ENCODE data around the gene WDR74.

Gene WDR74

DNA sequence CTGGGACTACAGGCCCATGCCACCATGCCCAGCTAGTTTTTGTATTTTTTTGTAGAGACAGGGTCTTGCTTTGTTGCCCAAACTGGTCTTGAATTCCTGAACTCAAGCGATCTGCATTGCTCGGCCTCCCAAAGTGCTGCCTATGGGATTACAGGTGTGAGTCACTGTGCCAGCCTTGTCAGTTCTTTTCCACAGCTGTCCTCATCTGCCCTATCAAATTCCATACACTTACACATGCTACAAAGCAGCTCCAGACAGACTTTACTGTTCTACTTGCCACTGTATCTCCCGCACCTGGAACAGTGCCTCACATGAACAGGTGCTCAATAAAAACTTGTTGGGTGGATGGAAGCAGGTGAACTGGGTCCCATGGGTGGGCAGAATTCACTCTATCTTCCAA is 15.7 kb downstream of the WDR74 start:
- TF ChIP-seq POLR2AphosphoS5 (IDR thresholded peaks at IDR 0.05; ENCODE audit: low read depth, low read length) (no peak), POU2F2 (IDR thresholded peaks at IDR 0.05; ENCODE audit: low read depth, low read length) (no peak), POLR2A (IDR thresholded peaks at IDR 0.05; ENCODE audit: low read depth, low read length) (no peak), PAX5 (IDR thresholded peaks at IDR 0.05; ENCODE audit: insufficient read depth, low read length, severe bottlenecking) (no peak), SPI1 (IDR thresholded peaks at IDR 0.05; ENCODE audit: low read depth, low read length) (no peak), TAF1 (IDR thresholded peaks at IDR 0.05; ENCODE audit: low read depth, low read length) (no peak)
- DNase-seq (ENCODE audit: insufficient read length, low spot score), result no peak

DNA sequence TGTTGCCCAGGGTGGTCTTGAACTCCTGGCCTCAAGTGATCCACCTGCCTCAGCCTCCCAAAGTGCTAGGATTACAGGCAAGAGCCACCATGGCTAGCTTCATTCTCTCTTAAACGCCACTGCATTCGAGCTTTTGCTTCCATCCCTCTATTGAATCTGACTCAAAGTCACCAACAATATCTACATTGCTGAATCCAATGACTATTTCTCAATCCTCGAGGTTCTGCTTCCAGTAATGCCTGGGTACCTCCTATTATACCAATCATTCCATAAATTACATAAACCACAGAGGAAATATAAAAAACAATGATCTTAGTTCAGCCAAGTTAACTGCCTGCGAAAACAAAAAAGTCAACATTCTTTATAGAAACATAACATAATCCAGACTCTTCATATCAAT is 22.3 kb downstream of the WDR74 start:
- no peak for DNase-seq (ENCODE audit: insufficient read length, low spot score)
- TF ChIP-seq POU2F2 (IDR thresholded peaks at IDR 0.05; ENCODE audit: low read depth, low read length), result no peak
- no peak for TF ChIP-seq TAF1 (IDR thresholded peaks at IDR 0.05; ENCODE audit: low read depth, low read length)
- no peak for TF ChIP-seq SPI1 (IDR thresholded peaks at IDR 0.05; ENCODE audit: low read depth, low read length)
- TF ChIP-seq POLR2AphosphoS5 (IDR thresholded peaks at IDR 0.05; ENCODE audit: low read depth, low read length), result no peak
- TF ChIP-seq POLR2A (IDR thresholded peaks at IDR 0.05; ENCODE audit: low read depth, low read length), result no peak
- TF ChIP-seq PAX5 (IDR thresholded peaks at IDR 0.05; ENCODE audit: insufficient read depth, low read length, severe bottlenecking), result no peak
- no peak for FAIRE-seq

More for the DNA sequence above, 15.7 kb downstream of the WDR74 start:
- FAIRE-seq, result no peak

DNA sequence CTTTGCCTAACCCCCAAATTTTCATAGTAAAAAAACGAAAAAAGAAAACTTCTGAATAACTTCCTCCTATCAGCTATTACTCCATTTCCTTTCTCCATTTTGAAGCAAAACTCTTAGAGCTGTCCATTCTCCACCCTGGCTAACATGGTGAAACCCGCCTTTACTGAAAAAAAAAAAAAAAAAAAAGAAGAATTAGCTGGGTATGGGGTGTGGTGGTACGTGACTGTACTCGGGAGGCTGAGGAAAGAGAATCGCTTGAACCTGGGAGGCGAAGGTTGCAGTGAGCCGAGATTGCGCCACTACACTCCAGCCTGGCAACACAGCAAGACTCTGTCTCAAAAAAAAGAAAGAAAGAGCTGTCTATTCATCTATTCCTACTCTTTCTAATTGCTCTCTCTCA is 22.8 kb downstream of the WDR74 start:
- no peak for DNase-seq (ENCODE audit: insufficient read length, low spot score)
- no peak for FAIRE-seq
- TF ChIP-seq TAF1 (IDR thresholded peaks at IDR 0.05; ENCODE audit: low read depth, low read length) (no peak), PAX5 (IDR thresholded peaks at IDR 0.05; ENCODE audit: insufficient read depth, low read length, severe bottlenecking) (no peak), POLR2A (IDR thresholded peaks at IDR 0.05; ENCODE audit: low read depth, low read length) (no peak), POLR2AphosphoS5 (IDR thresholded peaks at IDR 0.05; ENCODE audit: low read depth, low read length) (no peak), SPI1 (IDR thresholded peaks at IDR 0.05; ENCODE audit: low read depth, low read length) (no peak), POU2F2 (IDR thresholded peaks at IDR 0.05; ENCODE audit: low read depth, low read length) (no peak)

- no peak for DNase-seq (ENCODE audit: insufficient read length, low spot score)
- no peak for TF ChIP-seq PAX5 (IDR thresholded peaks at IDR 0.05; ENCODE audit: insufficient read depth, low read length, severe bottlenecking)
- no peak for TF ChIP-seq SPI1 (IDR thresholded peaks at IDR 0.05; ENCODE audit: low read depth, low read length)
- no peak for TF ChIP-seq POU2F2 (IDR thresholded peaks at IDR 0.05; ENCODE audit: low read depth, low read length)
- no peak for TF ChIP-seq TAF1 (IDR thresholded peaks at IDR 0.05; ENCODE audit: low read depth, low read length)
- TF ChIP-seq POLR2A (IDR thresholded peaks at IDR 0.05; ENCODE audit: low read depth, low read length), result no peak
- TF ChIP-seq POLR2AphosphoS5 (IDR thresholded peaks at IDR 0.05; ENCODE audit: low read depth, low read length), result no peak
- FAIRE-seq, result no peak
These were observed 27.7 kb downstream of the WDR74 start for GRCh38 chr11:62811659-62812058.

DNA sequence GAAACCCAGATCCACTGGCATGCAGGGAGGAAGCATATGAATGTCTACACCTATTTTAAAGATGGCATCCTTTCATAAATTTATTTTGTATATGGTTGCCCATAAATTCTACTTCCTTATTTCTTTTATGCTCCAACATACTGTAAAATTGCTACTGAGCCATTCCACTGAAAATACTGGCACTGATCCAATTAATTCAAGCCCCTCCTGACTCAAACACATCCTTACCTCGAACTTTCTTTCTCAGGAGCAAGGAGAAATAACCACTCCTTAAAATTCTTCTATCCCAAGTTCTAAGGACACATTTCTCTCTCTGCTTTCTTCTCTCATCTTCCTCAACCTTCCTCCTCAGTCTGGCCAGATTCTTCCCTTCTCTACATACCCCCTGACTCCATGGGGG is 28.6 kb downstream of the WDR74 start:
- DNase-seq (ENCODE audit: insufficient read length, low spot score) (no peak), FAIRE-seq (no peak)
- 0 out of 2 replicates have a peak, but pooled peaks have one; percentile 29 for TF ChIP-seq POLR2A (IDR thresholded peaks at IDR 0.05; ENCODE audit: low read depth, low read length)
- TF ChIP-seq TAF1 (IDR thresholded peaks at IDR 0.05; ENCODE audit: low read depth, low read length), result no peak

DNA sequence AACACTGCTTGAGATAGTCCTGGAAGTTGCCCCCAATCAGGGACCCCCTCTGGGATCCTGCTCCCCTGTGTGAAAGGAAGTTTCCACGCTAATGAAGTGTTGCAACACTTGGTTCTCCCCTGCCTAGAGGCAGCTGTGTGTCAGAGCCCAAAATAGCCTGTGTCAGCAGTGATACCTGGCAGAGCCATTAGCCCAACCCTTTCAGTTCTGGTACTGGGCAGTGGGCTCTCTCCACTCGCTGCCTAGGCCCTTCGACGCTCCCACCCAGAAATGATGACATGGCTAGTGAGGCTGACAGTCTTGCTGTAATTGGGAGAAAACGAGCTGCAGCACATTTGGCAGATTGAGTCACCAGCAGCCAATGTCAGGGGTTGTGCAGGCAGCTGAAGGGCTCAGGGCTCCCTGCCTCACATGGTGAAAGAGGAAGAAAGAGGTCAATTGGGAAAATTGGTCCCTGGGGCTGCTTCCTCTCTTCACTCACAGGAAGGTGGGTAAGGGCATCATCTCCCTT is 32.7 kb downstream of the WDR74 start:
- TF ChIP-seq PAX5 (IDR thresholded peaks at IDR 0.05; ENCODE audit: insufficient read depth, low read length, severe bottlenecking) (no peak), SPI1 (IDR thresholded peaks at IDR 0.05; ENCODE audit: low read depth, low read length) (no peak), POU2F2 (IDR thresholded peaks at IDR 0.05; ENCODE audit: low read depth, low read length) (no peak), TAF1 (IDR thresholded peaks at IDR 0.05; ENCODE audit: low read depth, low read length) (no peak), POLR2A (IDR thresholded peaks at IDR 0.05; ENCODE audit: low read depth, low read length) (no peak), POLR2AphosphoS5 (IDR thresholded peaks at IDR 0.05; ENCODE audit: low read depth, low read length) (no peak)
- no peak for DNase-seq (ENCODE audit: insufficient read length, low spot score)
- no peak for FAIRE-seq

DNA sequence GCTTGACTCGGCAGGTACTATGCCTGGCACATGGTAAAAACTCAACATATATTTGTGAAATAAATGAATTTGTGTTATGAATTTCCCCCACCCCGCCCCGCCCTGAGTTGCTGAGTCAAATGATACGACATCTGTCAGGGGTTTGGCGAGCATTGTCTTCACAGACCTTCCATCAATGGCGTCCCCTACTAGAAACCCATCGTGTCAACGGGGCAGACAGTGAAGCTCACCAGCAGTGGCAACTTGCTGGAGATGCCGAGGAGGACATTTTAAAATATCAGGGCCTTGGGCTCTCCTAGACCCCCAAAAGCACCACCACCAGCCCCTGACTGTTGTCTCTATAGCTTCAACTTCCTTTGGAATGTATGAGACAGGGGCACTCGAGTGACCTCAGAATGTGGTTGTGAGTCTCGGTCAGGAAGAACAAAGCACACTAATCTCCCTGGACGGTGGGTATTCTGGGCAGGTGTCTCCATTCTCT is 33.4 kb downstream of the WDR74 start:
- FAIRE-seq, result peak; percentile 75
- TF ChIP-seq POLR2AphosphoS5 (IDR thresholded peaks at IDR 0.05; ENCODE audit: low read depth, low read length) (no peak), TAF1 (IDR thresholded peaks at IDR 0.05; ENCODE audit: low read depth, low read length) (no peak), POU2F2 (IDR thresholded peaks at IDR 0.05; ENCODE audit: low read depth, low read length) (no peak), SPI1 (IDR thresholded peaks at IDR 0.05; ENCODE audit: low read depth, low read length) (no peak), POLR2A (IDR thresholded peaks at IDR 0.05; ENCODE audit: low read depth, low read length) (no peak), PAX5 (IDR thresholded peaks at IDR 0.05; ENCODE audit: insufficient read depth, low read length, severe bottlenecking) (no peak)
- no peak for DNase-seq (ENCODE audit: insufficient read length, low spot score)

DNA sequence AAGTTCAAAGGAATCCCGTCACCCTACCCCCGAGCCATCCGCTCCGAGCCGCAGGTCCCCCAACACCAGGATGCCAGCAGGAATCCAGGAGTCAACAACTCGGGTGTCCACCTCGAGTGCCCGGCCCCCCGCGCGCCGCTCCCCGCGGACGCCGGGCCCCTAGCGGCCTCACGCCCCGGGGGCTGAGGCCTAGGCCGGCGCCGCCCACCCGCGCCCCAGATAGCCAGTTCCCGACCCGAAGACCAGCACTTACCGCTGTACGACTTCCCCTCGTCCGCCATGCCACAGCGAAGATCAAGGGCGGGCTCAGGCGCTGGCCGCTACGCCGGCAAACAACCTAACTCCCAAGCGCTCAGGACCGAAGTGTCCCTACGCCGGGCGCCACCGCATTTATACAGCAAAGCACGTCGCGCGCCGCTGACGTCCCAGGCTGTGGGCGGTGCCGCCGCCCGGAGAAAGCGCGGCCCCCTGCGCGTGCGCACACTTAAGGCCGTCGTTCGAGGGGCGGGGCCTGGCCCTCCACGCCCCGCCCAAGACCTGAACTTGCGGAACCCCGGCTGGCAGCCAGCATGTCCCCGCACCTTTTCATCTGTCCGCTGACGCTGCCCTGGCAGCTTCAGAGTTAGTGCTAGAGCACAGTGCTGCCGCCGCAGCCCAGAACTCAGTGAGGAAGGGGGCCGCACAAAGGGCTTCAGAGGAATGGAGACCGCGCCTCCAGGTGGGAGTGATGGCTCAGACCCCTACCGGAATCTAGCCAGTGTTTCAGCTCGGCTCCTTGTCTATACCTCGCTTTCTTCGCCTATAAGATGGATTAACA is 34.1 kb downstream of the WDR74 start, which contains the start of gene NXF1:
NXF1 (minus strand) TSS at position 365 of the 817 bp plus-strand sequence; CDS start at position 281, 84 bp downstream.
- peak; percentile 92 for DNase-seq (ENCODE audit: insufficient read length, low spot score)
- peak; percentile 98 for TF ChIP-seq POU2F2 (IDR thresholded peaks at IDR 0.05; ENCODE audit: low read depth, low read length)
- peak; percentile 100 for TF ChIP-seq POLR2A (IDR thresholded peaks at IDR 0.05; ENCODE audit: low read depth, low read length)
- no peak for TF ChIP-seq SPI1 (IDR thresholded peaks at IDR 0.05; ENCODE audit: low read depth, low read length)
- TF ChIP-seq PAX5 (IDR thresholded peaks at IDR 0.05; ENCODE audit: insufficient read depth, low read length, severe bottlenecking), result peak; percentile 59
- TF ChIP-seq POLR2AphosphoS5 (IDR thresholded peaks at IDR 0.05; ENCODE audit: low read depth, low read length), result peak; percentile 100
- peak; percentile 99 for TF ChIP-seq TAF1 (IDR thresholded peaks at IDR 0.05; ENCODE audit: low read depth, low read length)
- FAIRE-seq, result peak; percentile 97

- TF ChIP-seq POU2F2 (IDR thresholded peaks at IDR 0.05; ENCODE audit: low read depth, low read length) (no peak), PAX5 (IDR thresholded peaks at IDR 0.05; ENCODE audit: insufficient read depth, low read length, severe bottlenecking) (no peak)
- FAIRE-seq (peak; percentile 67), DNase-seq (ENCODE audit: insufficient read length, low spot score) (no peak)
These were observed 34.9 kb downstream of the WDR74 start for GRCh38 chr11:62804310-62805075.

Data from GM12891 (cell line).